ENCODE measurements around the gene PRKG1.

PRKG1 gene

DNA sequence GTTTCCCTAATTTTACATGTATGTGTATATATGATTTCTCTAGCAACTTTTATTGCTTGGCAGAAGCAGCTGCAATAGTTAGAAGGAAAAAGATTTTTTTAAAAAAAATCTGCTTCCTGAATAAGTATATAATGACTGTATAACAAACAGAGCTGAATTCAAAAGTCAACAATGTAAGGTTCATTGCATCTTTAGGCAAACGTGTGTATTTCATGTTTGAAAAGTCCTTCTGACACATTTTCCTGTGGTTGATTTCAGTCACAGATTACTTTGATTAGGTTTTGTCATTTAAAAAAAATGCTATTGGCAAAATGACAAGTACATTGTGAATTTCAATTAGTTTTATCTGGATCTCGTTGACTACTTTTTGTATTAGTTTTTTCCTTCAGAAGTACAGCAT, 394.1 kb downstream of the PRKG1 start:
- TF ChIP-seq, protein P1, sequence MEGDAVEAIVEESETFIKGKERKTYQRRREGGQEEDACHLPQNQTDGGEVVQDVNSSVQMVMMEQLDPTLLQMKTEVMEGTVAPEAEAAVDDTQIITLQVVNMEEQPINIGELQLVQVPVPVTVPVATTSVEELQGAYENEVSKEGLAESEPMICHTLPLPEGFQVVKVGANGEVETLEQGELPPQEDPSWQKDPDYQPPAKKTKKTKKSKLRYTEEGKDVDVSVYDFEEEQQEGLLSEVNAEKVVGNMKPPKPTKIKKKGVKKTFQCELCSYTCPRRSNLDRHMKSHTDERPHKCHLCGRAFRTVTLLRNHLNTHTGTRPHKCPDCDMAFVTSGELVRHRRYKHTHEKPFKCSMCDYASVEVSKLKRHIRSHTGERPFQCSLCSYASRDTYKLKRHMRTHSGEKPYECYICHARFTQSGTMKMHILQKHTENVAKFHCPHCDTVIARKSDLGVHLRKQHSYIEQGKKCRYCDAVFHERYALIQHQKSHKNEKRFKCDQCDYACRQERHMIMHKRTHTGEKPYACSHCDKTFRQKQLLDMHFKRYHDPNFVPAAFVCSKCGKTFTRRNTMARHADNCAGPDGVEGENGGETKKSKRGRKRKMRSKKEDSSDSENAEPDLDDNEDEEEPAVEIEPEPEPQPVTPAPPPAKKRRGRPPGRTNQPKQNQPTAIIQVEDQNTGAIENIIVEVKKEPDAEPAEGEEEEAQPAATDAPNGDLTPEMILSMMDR (IDR thresholded peaks at IDR 0.05; ENCODE audit: insufficient read depth, low read depth, low read length, missing control alignments) = no peak
- H3K4me3 ChIP-seq (ENCODE audit: low read depth, low read length) = no peak overlapping the region
- DNase-seq (ENCODE audit: low read depth) = no peak

DNA sequence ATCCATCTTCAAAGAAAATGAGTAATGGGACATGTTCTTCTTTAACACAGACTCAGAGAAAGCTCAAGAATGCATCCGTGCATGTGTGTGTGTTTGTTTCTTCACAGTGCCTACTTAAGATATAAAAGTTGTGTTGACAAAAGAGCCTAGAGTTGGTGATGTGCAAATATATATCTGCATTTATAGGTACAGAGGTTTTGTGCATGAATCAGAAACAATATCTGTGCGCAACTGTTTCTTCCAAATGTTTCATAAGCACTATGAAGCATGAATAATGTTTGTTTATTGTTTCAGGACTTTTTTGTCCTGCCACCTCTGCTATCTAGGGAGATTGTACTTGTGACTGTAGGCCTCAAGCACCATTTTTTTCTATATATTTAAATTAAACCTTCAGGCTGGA, 395.4 kb downstream of the PRKG1 start:
- no peak overlapping the region for H3K4me3 ChIP-seq (ENCODE audit: low read depth, low read length)
- DNase-seq (ENCODE audit: low read depth) = no peak
- TF ChIP-seq, protein P1 (IDR thresholded peaks at IDR 0.05; ENCODE audit: insufficient read depth, low read depth, low read length, missing control alignments) = no peak

DNA sequence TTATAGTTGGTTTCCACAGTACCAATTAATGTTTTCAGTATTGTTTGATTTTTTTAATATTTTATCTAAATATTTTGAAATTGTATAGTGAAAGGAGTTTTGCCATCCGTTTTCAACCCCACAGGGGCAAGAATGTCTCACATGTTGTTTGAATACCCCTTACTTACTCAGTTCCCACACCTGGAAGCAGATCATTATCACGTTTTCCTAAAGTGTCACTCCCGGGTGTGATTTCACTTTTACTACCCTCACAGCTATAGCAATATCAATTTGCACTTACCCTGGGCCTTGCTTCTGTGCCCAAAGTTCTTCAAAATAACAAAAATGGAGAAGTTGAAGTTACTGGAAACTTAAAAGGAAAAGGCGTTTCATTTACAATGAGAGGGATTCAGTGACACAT, 397.0 kb downstream of the PRKG1 start:
- no peak overlapping the region for H3K4me3 ChIP-seq (ENCODE audit: low read depth, low read length)
- DNase-seq (ENCODE audit: low read depth) = no peak
- TF ChIP-seq, protein P1 (IDR thresholded peaks at IDR 0.05; ENCODE audit: insufficient read depth, low read depth, low read length, missing control alignments) = no peak

DNA sequence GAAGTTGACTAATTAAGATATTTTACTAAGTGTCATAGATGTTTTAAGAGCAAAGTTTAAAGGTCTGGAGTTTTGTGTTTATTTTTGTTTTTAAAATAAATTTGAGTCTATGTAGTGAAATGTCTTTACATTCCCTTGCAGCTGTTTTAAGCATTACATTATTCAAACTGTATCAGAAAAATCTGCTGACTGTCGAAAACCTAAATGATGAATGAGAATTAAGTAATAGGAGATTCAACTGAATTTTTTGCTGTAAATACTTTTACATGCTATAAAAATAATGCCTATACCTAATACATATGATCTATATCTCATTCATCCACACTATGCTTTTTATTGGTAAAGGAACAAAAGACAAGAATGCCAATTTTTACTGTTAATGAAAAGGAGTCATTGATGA, 397.9 kb downstream of the PRKG1 start:
- no peak overlapping the region for H3K4me3 ChIP-seq (ENCODE audit: low read depth, low read length)
- no peak for DNase-seq (ENCODE audit: low read depth)
- TF ChIP-seq, protein P1 (IDR thresholded peaks at IDR 0.05; ENCODE audit: insufficient read depth, low read depth, low read length, missing control alignments) = no peak

DNA sequence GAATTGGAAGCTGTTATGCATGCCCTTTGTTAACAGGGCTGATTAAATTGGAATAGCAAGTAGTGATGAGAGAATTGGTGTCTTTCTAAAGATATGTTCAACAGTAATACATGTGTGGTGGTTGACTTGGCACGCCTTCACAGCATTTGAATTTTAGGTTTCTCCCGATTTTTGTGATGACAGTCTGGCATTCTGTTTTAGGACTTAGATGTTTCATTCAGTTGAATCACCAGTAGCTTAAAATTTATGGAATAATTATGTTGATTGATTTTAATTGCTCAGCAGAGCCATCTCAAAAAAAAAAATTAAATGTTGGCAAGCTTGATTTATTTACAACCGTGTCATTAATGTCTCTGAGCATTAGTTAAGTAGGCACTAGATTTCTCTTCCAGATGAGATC, 405.4 kb downstream of the PRKG1 start:
- TF ChIP-seq, protein P1 (IDR thresholded peaks at IDR 0.05; ENCODE audit: insufficient read depth, low read depth, low read length, missing control alignments) = no peak
- no peak for DNase-seq (ENCODE audit: low read depth)
- H3K4me3 ChIP-seq (ENCODE audit: low read depth, low read length) = no peak overlapping the region

DNA sequence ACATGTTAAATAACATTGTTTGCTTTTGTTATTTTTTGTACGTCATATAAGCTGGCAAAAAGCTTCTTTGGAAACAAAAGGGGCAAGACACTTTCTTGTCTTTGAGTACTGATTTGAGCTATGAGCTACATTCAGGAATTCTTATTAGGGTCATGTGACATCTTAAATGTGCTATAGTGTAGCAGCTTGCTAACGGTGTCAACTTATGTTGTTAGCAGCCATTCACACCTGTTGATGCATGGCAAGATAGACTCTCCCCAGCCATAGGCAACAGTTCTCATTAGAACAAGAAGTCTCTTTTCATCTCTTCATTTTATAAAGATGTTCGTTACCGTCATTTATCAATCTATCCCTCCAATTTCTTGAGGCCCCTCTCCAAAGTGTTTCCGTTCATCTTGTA, 411.4 kb downstream of the PRKG1 start:
- H3K4me3 ChIP-seq (ENCODE audit: low read depth, low read length) = no peak overlapping the region
- TF ChIP-seq, protein P1 (IDR thresholded peaks at IDR 0.05; ENCODE audit: insufficient read depth, low read depth, low read length, missing control alignments) = no peak
- no peak for DNase-seq (ENCODE audit: low read depth)

DNA sequence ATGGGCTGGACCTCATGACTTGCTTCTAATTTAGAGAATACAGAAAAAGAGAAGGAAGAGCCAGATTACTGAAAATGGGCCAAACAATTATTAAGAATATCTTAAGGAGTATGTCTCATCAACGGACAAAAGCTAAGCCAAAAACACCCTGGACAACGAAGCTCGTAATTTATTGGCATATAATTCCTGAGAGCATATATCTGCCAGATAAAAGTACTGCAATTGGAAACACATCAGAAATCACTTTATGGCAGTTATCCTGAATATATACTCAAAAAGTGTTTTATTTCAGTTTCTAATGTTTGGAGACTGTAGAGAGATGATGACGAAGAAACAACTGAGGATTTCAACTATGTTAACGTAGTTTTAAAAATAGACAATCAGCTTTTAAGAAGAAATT, 413.3 kb downstream of the PRKG1 start:
- no peak overlapping the region for H3K4me3 ChIP-seq (ENCODE audit: low read depth, low read length)
- DNase-seq (ENCODE audit: low read depth) = no peak
- TF ChIP-seq, protein P1 (IDR thresholded peaks at IDR 0.05; ENCODE audit: insufficient read depth, low read depth, low read length, missing control alignments) = no peak
